ENCODE measurements around the gene ADAM22.

- TF ChIP-seq POLR2A (IDR thresholded peaks at IDR 0.05) (no peak), CTCF (IDR thresholded peaks at IDR 0.05 in 8 of 11, conservative IDR thresholded peaks at IDR 0.05 in 3 of 11) (no peak), POLR2AphosphoS5 (IDR thresholded peaks at IDR 0.05) (no peak)
Measured at GRCh38 chr7:88201305-88201704, 267.3 kb downstream of the ADAM22 start.

Data from spleen (tissue), 7 donors.